Hepatocyte (in vitro differentiated cells): ENCODE data around the gene SIX6. TPM values are rescaled to one million over a fixed set of nuclear protein-coding genes. Genes with fewer than 3 reads are reported as not detected.
"Not testable (repeated sequence)": the region's sequence is repeated elsewhere in the genome, so short reads cannot be mapped to it uniquely, and the experiment has no call there.

Source experiments
- DNase-seq: peaks from one replicate; pipeline ENCODE4 v3.0.0-alpha.2; 2016; ENCODE audit warnings: low spot score
- H2AFZ ChIP-seq: fragments of 200-600 bp; sonication (generic); 2 replicates; pipeline ENCODE4 v1.6.0; 2016; ENCODE audit warnings: antibody characterized with exemption, mild to moderate bottlenecking
- H3K27ac ChIP-seq: fragments of 200-600 bp; sonication (generic); 2 replicates; pipeline ENCODE4 v1.5.1; 2016; ENCODE audit warnings: mild to moderate bottlenecking
- H3K27me3 ChIP-seq: fragments of 200-600 bp; sonication (generic); 2 replicates; pipeline ENCODE4 v1.6.1; 2016
- H3K36me3 ChIP-seq: fragments of 200-600 bp; sonication (generic); replicated peaks from 2 replicates; pipeline ENCODE4 v1.5.1; 2016; ENCODE audit warnings: low read depth; ENCODE audit not compliant: insufficient read depth
- H3K4me1 ChIP-seq: fragments of 200-600 bp; sonication (generic); 2 replicates; pipeline ENCODE4 v1.5.1; 2016; ENCODE audit warnings: mild to moderate bottlenecking, moderate library complexity; ENCODE audit not compliant: insufficient read depth
- H3K4me2 ChIP-seq: fragments of 200-600 bp; sonication (generic); 2 replicates; pipeline ENCODE4 v1.6.0; 2016
- H3K4me3 ChIP-seq: fragments of 200-600 bp; sonication (generic); 2 replicates; pipeline ENCODE4 v1.5.1; 2016; ENCODE audit warnings: mild to moderate bottlenecking
- H3K79me2 ChIP-seq: fragments of 200-600 bp; sonication (generic); 2 replicates; pipeline ENCODE4 v1.6.0; 2017; ENCODE audit warnings: mild to moderate bottlenecking
- H3K9me2 ChIP-seq: fragments of 200-600 bp; sonication (generic); replicated peaks from 2 replicates; pipeline ENCODE4 v1.6.0; 2017; ENCODE audit warnings: mild to moderate bottlenecking; ENCODE audit not compliant: insufficient read depth
- H3K9me3 ChIP-seq: fragments of 200-600 bp; sonication (generic); 2 replicates; pipeline ENCODE4 v1.5.1; 2016; ENCODE audit warnings: low read depth, mild to moderate bottlenecking
- H4K20me1 ChIP-seq: fragments of 200-600 bp; sonication (generic); 2 replicates; pipeline ENCODE4 v1.6.0; 2016; ENCODE audit warnings: mild to moderate bottlenecking; ENCODE audit not compliant: insufficient read depth, poor library complexity, severe bottlenecking
- CTCF ChIP-seq: fragments of 200-600 bp; sonication (generic); IDR thresholded peaks from 2 replicates; pipeline ENCODE4 v1.5.1; 2016; ENCODE audit warnings: antibody characterized with exemption, mild to moderate bottlenecking; ENCODE audit not compliant: poor library complexity
- EZH2 ChIP-seq: fragments of 200-600 bp; sonication (generic); IDR thresholded peaks from 2 replicates; pipeline ENCODE4 v1.6.1; 2016; ENCODE audit warnings: antibody characterized with exemption, mild to moderate bottlenecking, borderline replicate concordance
- EZH2phosphoT487 ChIP-seq: fragments of 200-600 bp; sonication (generic); IDR thresholded peaks from one replicate; pipeline ENCODE4 v1.6.1; 2018; ENCODE audit warnings: antibody characterized with exemption, mild to moderate bottlenecking, low read depth, moderate library complexity; ENCODE audit not compliant: unreplicated experiment, severe bottlenecking
- WGBS: methylation state at CpG from one replicate; pipeline ENCODE4 v1.1.6; 2016; ENCODE audit warnings: low lambda C conversion rate; ENCODE audit errors: missing lambda C conversion rate; 5-methylcytosine and 5-hydroxymethylcytosine counted together
- polyA plus RNA-seq: library from polyadenylated mRNA; unstranded; fragments of >200 nt; fragmentation: Nextera tagmentation; extraction: Ambion mirVana; gene quantifications from 2 replicates; pipeline ENCODE4 v1.2.1, GENCODE V29; 2016
- total RNA-seq: library from RNA; depleted of rRNA; stranded (reverse); fragments of >200 nt; gene quantifications from 2 replicates; pipeline ENCODE4 v1.2.3, GENCODE V29; 2014

Gene SIX6
- total RNA-seq = not detected in 2 replicates
- polyA plus RNA-seq = not detected in 2 replicates

- H3K79me2 ChIP-seq = no peaks in the 10 kb centered on the region
- H3K36me3 ChIP-seq = no peaks in the 10 kb centered on the region
- H3K9me2 ChIP-seq = no peaks in the 10 kb centered on the region
- no peak within 1 kb of the TSS for H3K27ac ChIP-seq
- no peaks in the 10 kb centered on the region for H3K9me3 ChIP-seq
- no peak within 1 kb of the TSS for H2AFZ ChIP-seq
- DNase-seq = peak; percentile 49
- peak within 1 kb of the TSS; percentile 76 for H3K4me2 ChIP-seq
- H3K4me3 ChIP-seq = no peak within 1 kb of the TSS
- no peaks in the 10 kb centered on the region for H3K4me1 ChIP-seq
- WGBS = 3% methylated on average over 46 of the region's 55 CpGs
- peaks cover 100% of the 10 kb centered on the region for H3K27me3 ChIP-seq
- TF ChIP-seq CTCF (no peak), EZH2 (no peak), EZH2phosphoT487 (peak; percentile 37)
- peaks cover 4% of the 10 kb centered on the region for H4K20me1 ChIP-seq
Observed at GRCh38 chr14:60508707-60509437, at the start of gene SIX6. SIX6 (plus strand) TSS chr14:60509146; CDS start chr14:60509399, 253 bp downstream.

GRCh38 chr14:60480248-60480647 lies 28.7 kb upstream of the SIX6 start:
- not testable (repeated sequence) for DNase-seq, H3K27ac ChIP-seq, H4K20me1 ChIP-seq, H3K4me2 ChIP-seq, H3K79me2 ChIP-seq, H3K9me3 ChIP-seq, H3K9me2 ChIP-seq, H3K36me3 ChIP-seq, H2AFZ ChIP-seq, H3K4me1 ChIP-seq, H3K4me3 ChIP-seq
- H3K27me3 ChIP-seq = peaks cover 20% of the 10 kb centered on the region
- 96% methylated on average over 7 of the region's 7 CpGs for WGBS

- Histone ChIP-seq H2AFZ (no peak overlapping the region), H4K20me1 (no peaks in the 10 kb centered on the region), H3K9me3 (no peaks in the 10 kb centered on the region), H3K27me3 (peaks cover 45% of the 10 kb centered on the region), H3K4me2 (no peak overlapping the region), H3K27ac (no peak overlapping the region), H3K4me3 (no peak overlapping the region), H3K79me2 (no peaks in the 10 kb centered on the region), H3K9me2 (no peaks in the 10 kb centered on the region), H3K36me3 (no peaks in the 10 kb centered on the region), H3K4me1 (no peaks in the 10 kb centered on the region)
- TF ChIP-seq EZH2 (no peak), EZH2phosphoT487 (no peak), CTCF (no peak)
- no peak for DNase-seq
- 62% methylated on average over 1 of the region's 1 CpG for WGBS
Observed at GRCh38 chr14:60482743-60483142, 26.2 kb upstream of the SIX6 start.

GRCh38 chr14:60485057-60485597 lies 23.8 kb upstream of the SIX6 start:
- Histone ChIP-seq H3K36me3 (no peaks in the 10 kb centered on the region), H3K4me1 (no peaks in the 10 kb centered on the region), H3K27me3 (peaks cover 66% of the 10 kb centered on the region), H2AFZ (peak overlapping the region; percentile 75), H3K4me2 (peak overlapping the region; percentile 91), H3K79me2 (no peaks in the 10 kb centered on the region), H3K9me2 (no peaks in the 10 kb centered on the region), H4K20me1 (no peaks in the 10 kb centered on the region), H3K4me3 (peak overlapping the region; percentile 38), H3K9me3 (no peaks in the 10 kb centered on the region), H3K27ac (no peak overlapping the region)
- WGBS = 6% methylated on average over 25 of the region's 25 CpGs
- TF ChIP-seq EZH2 (peak; percentile 20), CTCF (no peak)
- DNase-seq = no peak
